ENCODE measurements around the gene CRYBG1. TPM values are rescaled to one million over a fixed set of nuclear protein-coding genes. Genes with fewer than 3 reads are reported as not detected.
A peak's percentile ranks its signal among the peaks of the same experiment; 100 is the strongest.

Gene CRYBG1
- total and polyA plus RNA-seq, 2 of the 13 experiments (the other 11 are each of a cell fraction or from before 2014, with no cell fraction given) = 10.1 to 21.9 TPM

- TF ChIP-seq HOMEZ (CRISPR knock-in tag; IDR thresholded peaks at IDR 0.05; ENCODE audit: low read depth) (peak; percentile 38; the same call in 1 of the 2 replicates), AHDC1 (CRISPR knock-in tag; IDR thresholded peaks at IDR 0.05; ENCODE audit: borderline replicate concordance) (0 out of 2 replicates have a peak, but pooled peaks have one; percentile 15), SAP130 (CRISPR knock-in tag; IDR thresholded peaks at IDR 0.05; ENCODE audit: low read depth) (0 out of 2 replicates have a peak, but pooled peaks have one; percentile 23), SOX13 (IDR thresholded peaks at IDR 0.05) (no peak), SOX13 (CRISPR knock-in tag; conservative IDR thresholded peaks at IDR 0.05 in 1 of 2, IDR thresholded peaks at IDR 0.05 in 1 of 2) (peak in 1 of 2 experiments; percentile 65; a peak in 1 of 4 replicates), SP4 (CRISPR knock-in tag; IDR thresholded peaks at IDR 0.05) (no peak), BCL6 (CRISPR knock-in tag; IDR thresholded peaks at IDR 0.05) (peak; percentile 76), GATA4 (IDR thresholded peaks at IDR 0.05; ENCODE audit: borderline replicate concordance, low read depth) (no peak), ISL2 (CRISPR knock-in tag; IDR thresholded peaks at IDR 0.05) (peak; percentile 26; the same call in 1 of the 2 replicates), EP300 (IDR thresholded peaks at IDR 0.05; ENCODE audit: low read depth in 2 of 2, low read length in 2 of 2) (peak in 1 of 2 experiments; percentile 54; a peak in 1 of 4 replicates), EP300 (CRISPR knock-in tag; IDR thresholded peaks at IDR 0.05; ENCODE audit: borderline replicate concordance) (no peak), NFE2L2 (IDR thresholded peaks at IDR 0.05; ENCODE audit: low read length) (peak; percentile 45; the same call in 1 of the 2 replicates), CEBPB (IDR thresholded peaks at IDR 0.05; ENCODE audit: borderline replicate concordance, low read depth, low read length) (peak; percentile 73), FOXA3 (CRISPR knock-in tag; IDR thresholded peaks at IDR 0.05) (peak; percentile 41; the same call in 1 of the 2 replicates), GATAD2A (CRISPR knock-in tag; IDR thresholded peaks at IDR 0.05) (peak; percentile 50; the same call in 1 of the 2 replicates)
These were observed 258.7 kb downstream of the CRYBG1 start (continued) for GRCh38 chr6:106619223-106619622.
